Spleen (tissue), 11 donors: Measurements from ENCODE around the gene PLD5. TPM values are rescaled to one million over a fixed set of nuclear protein-coding genes. Genes with fewer than 3 reads are reported as not detected.
"Not testable (repeated sequence)": the region's sequence is repeated elsewhere in the genome, so short reads cannot be mapped to it uniquely, and the experiment has no call there.

Experiments
- DNase-seq: peaks from one replicate; pipeline ENCODE4 v3.0.0-alpha.2; 2020
- H3K27ac ChIP-seq, 8 donors: fragments of 200-600 bp; sonication (generic) in 7 of 8; 1 replicate in 4 of 8; 2 replicates in 4 of 8; pipeline versions ENCODE4 v1.5.0 to v1.8.0; 2016 to 2021; ENCODE audit warnings: inconsistent platforms in 4 of 8, mild to moderate bottlenecking in 4 of 8, moderate library complexity in 1 of 8
- H3K27me3 ChIP-seq, 7 donors: fragments of 200-600 bp; sonication (generic) in 6 of 7; replicated peaks in 1 of 7; 1 replicate in 4 of 7; 2 replicates in 3 of 7; pipeline versions ENCODE4 v1.5.0 to v1.8.0; 2016 to 2021; ENCODE audit warnings: inconsistent platforms in 3 of 7, mild to moderate bottlenecking in 1 of 7
- H3K36me3 ChIP-seq, 6 donors: fragments of 200-600 bp; sonication (generic) in 5 of 6; 1 replicate in 4 of 6; 2 replicates in 2 of 6; pipeline versions ENCODE4 v1.5.0 to v1.8.0; 2016 to 2021; ENCODE audit warnings: inconsistent platforms in 2 of 6
- H3K4me1 ChIP-seq, 6 donors: fragments of 200-600 bp; sonication (generic) in 5 of 6; 1 replicate in 3 of 6; 2 replicates in 3 of 6; pipeline versions ENCODE4 v1.5.0 to v1.8.0; 2016 to 2021; ENCODE audit warnings: inconsistent platforms in 3 of 6
- H3K4me3 ChIP-seq, 8 donors: fragments of 200-600 bp; sonication (generic) in 7 of 8; 1 replicate in 4 of 8; 2 replicates in 4 of 8; pipeline versions ENCODE4 v1.5.0 to v1.8.0; 2016 to 2021; ENCODE audit warnings: inconsistent platforms in 4 of 8, mild to moderate bottlenecking in 4 of 8, moderate library complexity in 2 of 8
- H3K9me3 ChIP-seq, 8 donors: fragments of 200-600 bp; sonication (generic) in 7 of 8; 1 replicate in 4 of 8; 2 replicates in 4 of 8; pipeline versions ENCODE4 v1.5.0 to v1.8.0; 2016 to 2021; ENCODE audit warnings: inconsistent platforms in 4 of 8
- POLR2A ChIP-seq, 3 donors: fragments of 450-650 bp; IDR thresholded peaks; one replicate each; pipeline ENCODE4 v1.5.1; 2017; ENCODE audit warnings: antibody characterized with exemption in 3 of 3, mild to moderate bottlenecking in 1 of 3
- POLR2AphosphoS5 ChIP-seq, 3 donors: sonication (generic); formaldehyde crosslinking; IDR thresholded peaks; one replicate each; pipeline ENCODE4 v1.5.1; 2017; ENCODE audit warnings: antibody characterized with exemption in 3 of 3
- WGBS, 5 donors: extraction: QIAGEN DNeasy Blood & Tissue Kit in 3 of 5; methylation state at CpG; one replicate each; pipeline versions ENCODE4 v1.1.5 to v1.1.7; 2013 to 2018; 5-methylcytosine and 5-hydroxymethylcytosine counted together
- intact Hi-C: fragments of 100-400 bp; cut with DNase I; formaldehyde crosslinking; loops from one replicate; pipeline ENCODE4 v1.15.0; 2023; ENCODE audit warnings: low total_unique reads
- polyA plus RNA-seq, 3 donors: library from polyadenylated mRNA; stranded (reverse); fragments of 200-250 nt; gene quantifications; one replicate each; pipeline ENCODE4 v1.2.1, GENCODE V29; 2013
- total RNA-seq, 7 donors: library from RNA; depleted of rRNA in 3 of 7; stranded (reverse); fragments of >200 nt in 3 of 7; fragmentation: NEBNext Ultra II Directional in 4 of 7; extraction: Animal tissue kit (Norgen Biotek cat#: 25700) in 4 of 7; gene quantifications; one replicate each; pipeline versions ENCODE4 v1.1.0 to v1.2.1, GENCODE V29; 2016 to 2021
- TF ChIP-seq, protein P1 (sequence below), 11 experiments: fragments of 200-600 bp in 7 of 11; fragments of 450-650 bp in 4 of 11; sonication (generic) in 4 of 11; IDR thresholded peaks in 8 of 11; conservative IDR thresholded peaks in 3 of 11; 1 replicate in 7 of 11; 2 replicates in 4 of 11; pipeline versions ENCODE4 v1.4.0 to v1.8.0; 2016 to 2021; ENCODE audit warnings: antibody characterized with exemption in 11 of 11, inconsistent platforms in 4 of 11, mild to moderate bottlenecking in 1 of 11
- donor health status: healthy with polysubstance abuse.
- donor health status: DM: no; HTN: no; CAD: no; lungs with moderate emphysema.
- donor health status: DM: no; HTN: no; CAD: no.
- donor health status: Bipolar disorder and iron deficiency.
- donor health status: healthy.
- donor health status: DM: no; HTN: no; CAD: no.
- donor health status: DM: yes; HTN: yes; CAD: no.

PLD5 gene
- total and polyA plus RNA-seq, 10 donors = 0.17 to 1.0 (median 0.44) TPM; not detected in 1

DNA sequence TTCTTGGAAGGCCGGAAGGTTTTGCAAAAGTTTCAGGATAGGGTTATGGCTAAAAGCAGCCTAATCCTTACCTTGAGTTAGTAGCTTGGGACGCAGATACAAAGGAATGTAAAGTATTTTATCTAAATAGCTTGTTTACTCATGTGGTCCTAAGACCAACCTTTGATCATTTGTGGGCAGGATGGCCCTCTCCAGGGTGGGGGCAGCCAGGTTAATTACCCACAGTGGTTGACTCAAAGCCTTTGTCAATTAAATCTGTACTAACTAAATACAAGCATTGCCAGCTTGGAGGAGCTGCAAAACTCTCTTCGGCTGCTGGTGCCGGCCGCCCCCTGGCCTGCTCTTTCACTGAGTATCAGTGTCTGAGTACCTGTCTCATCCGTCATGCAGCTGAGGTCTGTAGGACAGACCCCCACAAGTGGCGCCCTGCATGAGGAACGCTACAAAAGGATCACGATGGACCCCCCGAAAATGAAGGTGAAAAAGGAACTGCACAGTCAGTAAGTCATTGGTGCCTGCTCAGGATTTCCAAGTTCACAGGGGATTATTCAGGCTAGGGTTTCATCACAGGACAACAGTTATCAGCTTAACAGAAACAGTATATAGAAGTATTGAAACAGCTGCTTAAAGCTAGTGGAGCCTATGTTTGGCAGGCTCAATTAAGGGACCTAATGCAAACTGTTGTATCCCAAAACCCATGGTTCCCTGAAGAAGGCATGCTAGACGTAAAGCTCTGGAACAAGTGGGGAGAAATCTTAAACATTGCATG, 313.1 kb downstream of the PLD5 start:
- 60 to 78% (median 70%) methylated on average over 10 to 11 of the region's 11 CpGs for WGBS, 5 donors
- no peaks in the 10 kb centered on the region for H3K27me3 ChIP-seq
- TF ChIP-seq POLR2AphosphoS5 (IDR thresholded peaks at IDR 0.05) (no peak), POLR2A (IDR thresholded peaks at IDR 0.05) (no peak)
- TF ChIP-seq, protein P1, sequence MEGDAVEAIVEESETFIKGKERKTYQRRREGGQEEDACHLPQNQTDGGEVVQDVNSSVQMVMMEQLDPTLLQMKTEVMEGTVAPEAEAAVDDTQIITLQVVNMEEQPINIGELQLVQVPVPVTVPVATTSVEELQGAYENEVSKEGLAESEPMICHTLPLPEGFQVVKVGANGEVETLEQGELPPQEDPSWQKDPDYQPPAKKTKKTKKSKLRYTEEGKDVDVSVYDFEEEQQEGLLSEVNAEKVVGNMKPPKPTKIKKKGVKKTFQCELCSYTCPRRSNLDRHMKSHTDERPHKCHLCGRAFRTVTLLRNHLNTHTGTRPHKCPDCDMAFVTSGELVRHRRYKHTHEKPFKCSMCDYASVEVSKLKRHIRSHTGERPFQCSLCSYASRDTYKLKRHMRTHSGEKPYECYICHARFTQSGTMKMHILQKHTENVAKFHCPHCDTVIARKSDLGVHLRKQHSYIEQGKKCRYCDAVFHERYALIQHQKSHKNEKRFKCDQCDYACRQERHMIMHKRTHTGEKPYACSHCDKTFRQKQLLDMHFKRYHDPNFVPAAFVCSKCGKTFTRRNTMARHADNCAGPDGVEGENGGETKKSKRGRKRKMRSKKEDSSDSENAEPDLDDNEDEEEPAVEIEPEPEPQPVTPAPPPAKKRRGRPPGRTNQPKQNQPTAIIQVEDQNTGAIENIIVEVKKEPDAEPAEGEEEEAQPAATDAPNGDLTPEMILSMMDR (IDR thresholded peaks at IDR 0.05 in 8 of 11, conservative IDR thresholded peaks at IDR 0.05 in 3 of 11) = no peak

DNA sequence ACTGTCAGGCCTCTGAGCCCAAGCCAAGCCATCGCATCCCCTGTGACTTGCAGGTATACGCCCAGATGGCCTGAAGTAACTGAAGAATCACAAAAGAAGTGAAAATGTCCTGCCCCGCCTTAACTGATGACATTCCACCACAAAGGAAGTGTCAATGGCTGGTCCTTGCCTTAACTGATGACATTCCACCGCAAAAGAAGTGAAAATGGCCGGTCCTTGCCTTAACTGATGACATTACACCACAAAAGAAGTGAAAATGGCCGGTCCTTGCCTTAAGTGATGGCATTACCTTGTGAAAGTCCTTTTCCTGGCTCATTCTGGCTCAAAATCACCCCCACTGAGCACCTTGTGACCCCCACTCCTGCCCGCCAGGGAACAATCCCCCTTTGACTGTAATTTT, 314.2 kb downstream of the PLD5 start:
- WGBS, 5 donors = 71 to 83% (median 73%) methylated on average over 6 to 7 of the region's 7 CpGs
- H3K27me3 ChIP-seq, H3K36me3 ChIP-seq, DNase-seq, H3K27ac ChIP-seq, H3K4me1 ChIP-seq, intact Hi-C loops, H3K4me3 ChIP-seq, H3K9me3 ChIP-seq: not testable (repeated sequence)

More for the DNA sequence above, 313.1 kb downstream of the PLD5 start:
- H3K36me3 ChIP-seq = no peaks in the 10 kb centered on the region
- H3K27ac ChIP-seq = no peak overlapping the region
- H3K4me1 ChIP-seq = no peaks in the 10 kb centered on the region
- peaks cover 0 to 12% (median 3%) of the 10 kb centered on the region in 8 donors for H3K9me3 ChIP-seq
- intact Hi-C loops = no loop called here
- no peak for DNase-seq
- H3K4me3 ChIP-seq = no peak overlapping the region

DNA sequence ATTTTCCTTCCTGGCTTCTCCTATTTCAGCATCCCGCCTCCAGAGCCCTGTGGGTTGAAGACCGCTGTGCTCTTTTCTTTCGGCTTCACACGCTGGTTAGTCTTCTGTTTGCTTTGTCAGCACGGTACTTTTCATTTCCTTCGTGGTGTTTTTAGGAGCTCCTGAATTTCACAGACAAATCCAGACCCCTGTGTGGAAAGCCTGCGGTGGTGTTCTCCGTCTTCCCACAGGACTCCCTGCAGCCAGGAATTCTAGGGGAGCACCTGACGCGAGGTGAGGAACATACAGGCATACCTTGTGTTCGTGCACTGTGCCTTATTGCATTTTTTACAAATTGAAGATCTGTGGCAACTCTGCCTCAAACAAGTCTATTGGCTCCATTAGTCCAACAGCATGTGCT, 315.4 kb downstream of the PLD5 start:
- no peaks in the 10 kb centered on the region for H3K27me3 ChIP-seq
- intact Hi-C loops = no loop called here
- H3K4me1 ChIP-seq = no peaks in the 10 kb centered on the region
- TF ChIP-seq, protein P1 (IDR thresholded peaks at IDR 0.05 in 8 of 11, conservative IDR thresholded peaks at IDR 0.05 in 3 of 11) = no peak
- no peaks in the 10 kb centered on the region for H3K36me3 ChIP-seq
- 79 to 89% (median 86%) methylated on average over 11 of the region's 11 CpGs for WGBS, 5 donors
- no peak overlapping the region for H3K4me3 ChIP-seq
- no peaks in the 10 kb centered on the region for H3K9me3 ChIP-seq
- no peak for DNase-seq
- H3K27ac ChIP-seq = no peak overlapping the region

DNA sequence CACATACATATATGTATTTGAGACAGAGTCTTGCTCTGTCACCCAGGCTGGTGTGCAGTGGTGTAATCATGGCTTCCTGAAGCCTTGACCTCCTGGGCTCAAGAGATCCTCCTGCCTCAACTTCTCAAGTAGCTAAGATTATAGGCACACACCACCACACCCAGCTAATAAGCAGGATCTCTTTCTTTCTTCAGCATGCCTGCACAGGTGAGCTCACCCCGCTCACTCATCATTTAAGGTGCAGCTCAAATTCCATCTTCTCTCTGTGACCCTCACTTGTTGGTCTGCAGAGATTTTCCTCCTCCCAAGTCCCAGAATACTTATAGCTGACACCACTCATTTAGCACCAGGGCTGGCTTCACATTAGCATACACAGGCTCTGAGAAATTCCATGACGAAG, 316.5 kb downstream of the PLD5 start:
- WGBS, 5 donors = 67 to 92% (median 86%) methylated on average over 2 of the region's 2 CpGs
- TF ChIP-seq, protein P1 (IDR thresholded peaks at IDR 0.05 in 8 of 11, conservative IDR thresholded peaks at IDR 0.05 in 3 of 11) = no peak
- TF ChIP-seq POLR2AphosphoS5 (IDR thresholded peaks at IDR 0.05) = no peak
- TF ChIP-seq POLR2A (IDR thresholded peaks at IDR 0.05) = no peak
- Histone ChIP-seq H3K4me1 (no peaks in the 10 kb centered on the region), H3K4me3 (no peak overlapping the region), H3K9me3 (no peaks in the 10 kb centered on the region), H3K27ac (no peak overlapping the region), H3K27me3 (no peaks in the 10 kb centered on the region), H3K36me3 (no peaks in the 10 kb centered on the region)
- intact Hi-C loops = no loop called here
- no peak for DNase-seq
